Measurements from ENCODE around the gene CMSS1.

DNA sequence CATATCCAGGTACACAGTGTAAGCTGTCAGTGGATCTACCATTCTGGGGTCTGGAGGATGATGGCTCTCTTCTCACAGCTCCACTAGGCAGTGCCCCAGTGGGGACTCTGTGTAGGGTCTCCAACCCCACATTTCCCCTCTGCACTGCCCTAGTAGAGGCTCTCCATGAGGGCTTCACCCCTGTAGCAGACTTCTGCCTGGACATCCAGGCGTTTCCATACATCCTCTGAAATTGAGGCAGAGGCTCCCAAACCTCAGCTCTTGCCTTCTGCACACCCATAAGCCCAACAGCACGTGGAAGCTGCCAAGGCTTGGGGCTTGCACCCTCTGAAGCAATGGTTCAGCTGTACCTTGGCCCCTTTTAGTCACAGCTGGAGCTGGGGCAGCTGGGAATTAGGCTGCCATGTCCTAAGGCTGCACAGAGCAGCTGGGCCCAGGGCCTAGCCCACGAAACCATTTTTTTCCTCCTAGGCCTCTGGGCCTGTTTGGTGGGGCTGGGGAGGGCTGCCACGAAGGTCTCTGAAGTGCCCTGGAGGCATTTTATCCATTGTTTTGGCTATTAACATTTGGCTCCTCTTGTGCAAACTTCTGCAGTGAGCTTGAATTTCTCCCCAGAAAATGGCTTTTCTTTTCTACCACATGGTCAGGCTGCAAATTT lies 362.2 kb downstream of the CMSS1 start:
- TF ChIP-seq POLR2AphosphoS5 (IDR thresholded peaks at IDR 0.05) = no peak
- TF ChIP-seq, protein P1, sequence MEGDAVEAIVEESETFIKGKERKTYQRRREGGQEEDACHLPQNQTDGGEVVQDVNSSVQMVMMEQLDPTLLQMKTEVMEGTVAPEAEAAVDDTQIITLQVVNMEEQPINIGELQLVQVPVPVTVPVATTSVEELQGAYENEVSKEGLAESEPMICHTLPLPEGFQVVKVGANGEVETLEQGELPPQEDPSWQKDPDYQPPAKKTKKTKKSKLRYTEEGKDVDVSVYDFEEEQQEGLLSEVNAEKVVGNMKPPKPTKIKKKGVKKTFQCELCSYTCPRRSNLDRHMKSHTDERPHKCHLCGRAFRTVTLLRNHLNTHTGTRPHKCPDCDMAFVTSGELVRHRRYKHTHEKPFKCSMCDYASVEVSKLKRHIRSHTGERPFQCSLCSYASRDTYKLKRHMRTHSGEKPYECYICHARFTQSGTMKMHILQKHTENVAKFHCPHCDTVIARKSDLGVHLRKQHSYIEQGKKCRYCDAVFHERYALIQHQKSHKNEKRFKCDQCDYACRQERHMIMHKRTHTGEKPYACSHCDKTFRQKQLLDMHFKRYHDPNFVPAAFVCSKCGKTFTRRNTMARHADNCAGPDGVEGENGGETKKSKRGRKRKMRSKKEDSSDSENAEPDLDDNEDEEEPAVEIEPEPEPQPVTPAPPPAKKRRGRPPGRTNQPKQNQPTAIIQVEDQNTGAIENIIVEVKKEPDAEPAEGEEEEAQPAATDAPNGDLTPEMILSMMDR (IDR thresholded peaks at IDR 0.05) = no peak
- TF ChIP-seq POLR2A (IDR thresholded peaks at IDR 0.05) = no peak
- TF ChIP-seq EP300 (IDR thresholded peaks at IDR 0.05) = no peak
